Lower leg skin (tissue), 4 donors: Measurements from ENCODE around the gene SLC26A11. TPM values are rescaled to one million over a fixed set of nuclear protein-coding genes. Genes with fewer than 3 reads are reported as not detected.

Experiments used
- DNase-seq, 2 donors: peaks; one replicate each; pipeline ENCODE4 v3.0.0-alpha.2; 2019; ENCODE audit warnings: low spot score in 2 of 2
- H3K4me3 ChIP-seq: fragments of 200-600 bp; sonication (generic); 2 replicates; pipeline ENCODE4 v1.5.1; 2017; ENCODE audit warnings: mild to moderate bottlenecking, low read depth; ENCODE audit not compliant: poor library complexity, severe bottlenecking
- CTCF ChIP-seq, 3 donors: fragments of 450-650 bp; IDR thresholded peaks; one replicate each; pipeline ENCODE4 v1.5.1; 2016; ENCODE audit warnings: antibody characterized with exemption in 3 of 3, mild to moderate bottlenecking in 3 of 3, moderate library complexity in 2 of 3
- POLR2A ChIP-seq, 2 donors: fragments of 450-650 bp; IDR thresholded peaks; one replicate each; pipeline ENCODE4 v1.6.1; 2016 to 2017; ENCODE audit warnings: antibody characterized with exemption in 2 of 2, mild to moderate bottlenecking in 1 of 2, moderate library complexity in 1 of 2
- WGBS, 2 donors: methylation state at CpG; one replicate each; pipeline ENCODE4 v1.1.5; 2018; 5-methylcytosine and 5-hydroxymethylcytosine counted together
- intact Hi-C: fragments of 100-400 bp; cut with DNase I; formaldehyde crosslinking; loops from one replicate; pipeline ENCODE4 v1.15.0; 2023; ENCODE audit warnings: low total_unique reads
- total RNA-seq, 4 donors: library from RNA; depleted of rRNA; stranded (reverse); fragments of >200 nt; gene quantifications; one replicate each; pipeline ENCODE4 v1.1.0, GENCODE V29; 2016

SLC26A11 gene
- total RNA-seq, 4 donors from 2014 or later, result 20.1 to 28.1 (median 22.3) TPM

GRCh38 chr17:80212109-80212508, 8.1 kb upstream of the SLC26A11 start:
- no peak overlapping the region for H3K4me3 ChIP-seq
- no peak for DNase-seq
- 85 to 88% methylated on average over 22 of the region's 22 CpGs for WGBS, 2 donors
- intact Hi-C loops, result no loop called here
- no peak for TF ChIP-seq CTCF (IDR thresholded peaks at IDR 0.05)
- TF ChIP-seq POLR2A (IDR thresholded peaks at IDR 0.05), result no peak

GRCh38 chr17:80212511-80212910, 7.7 kb upstream of the SLC26A11 start:
- no peak overlapping the region for H3K4me3 ChIP-seq
- DNase-seq, result no peak
- WGBS, 2 donors, result 84 to 87% methylated on average over 12 of the region's 12 CpGs
- TF ChIP-seq POLR2A (IDR thresholded peaks at IDR 0.05) (no peak), CTCF (IDR thresholded peaks at IDR 0.05) (no peak)
- intact Hi-C loops, result no loop called here

- 80 to 84% methylated on average over 17 to 19 of the region's 19 CpGs for WGBS, 2 donors
- intact Hi-C loops, result no loop called here
- no peak for TF ChIP-seq POLR2A (IDR thresholded peaks at IDR 0.05)
- no peak for TF ChIP-seq CTCF (IDR thresholded peaks at IDR 0.05)
- no peak overlapping the region for H3K4me3 ChIP-seq
- no peak for DNase-seq
Observed at GRCh38 chr17:80212962-80213642, 7.1 kb upstream of the SLC26A11 start.

- TF ChIP-seq POLR2A (IDR thresholded peaks at IDR 0.05), result no peak
- no peak for TF ChIP-seq CTCF (IDR thresholded peaks at IDR 0.05)
- intact Hi-C loops, result no loop called here
- no peak for DNase-seq
- WGBS, 2 donors, result 95 to 97% methylated on average over 16 to 17 of the region's 17 CpGs
- H3K4me3 ChIP-seq, result no peak overlapping the region
Observed at GRCh38 chr17:80213643-80213975, 6.6 kb upstream of the SLC26A11 start.

GRCh38 chr17:80214012-80214877, 6.0 kb upstream of the SLC26A11 start:
- no peak for DNase-seq
- intact Hi-C loops, result no loop called here
- WGBS, 2 donors, result 92 to 93% methylated on average over 46 to 48 of the region's 48 CpGs
- TF ChIP-seq CTCF (IDR thresholded peaks at IDR 0.05), result no peak
- H3K4me3 ChIP-seq, result no peak overlapping the region
